Testis (tissue), 5 donors: ENCODE data around the gene CYP2J2. TPM values are rescaled to one million over a fixed set of nuclear protein-coding genes. Genes with fewer than 3 reads are reported as not detected.
"Not testable (repeated sequence)": the region's sequence is repeated elsewhere in the genome, so short reads cannot be mapped to it uniquely, and the experiment has no call there.

Experiments used
- DNase-seq: peaks from one replicate; pipeline ENCODE4 v3.0.0-alpha.2; 2019
- H3K27ac ChIP-seq, 2 donors: fragments of 200-600 bp; sonication (generic); one replicate each; pipeline ENCODE4 v1.5.1; 2019
- H3K27me3 ChIP-seq: fragments of 200-600 bp; sonication (generic); one replicate; pipeline ENCODE4 v1.5.1; 2019
- H3K36me3 ChIP-seq: fragments of 200-600 bp; sonication (generic); one replicate; pipeline ENCODE4 v1.5.1; 2017; ENCODE audit warnings: low read depth; ENCODE audit errors: missing control alignments
- H3K4me1 ChIP-seq: fragments of 200-600 bp; sonication (generic); one replicate; pipeline ENCODE4 v1.5.1; 2019
- H3K4me3 ChIP-seq, 2 donors: fragments of 200-600 bp; sonication (generic); one replicate each; pipeline ENCODE4 v1.5.1; 2017 to 2019
- H3K9me3 ChIP-seq: fragments of 200-600 bp; sonication (generic); one replicate; pipeline ENCODE4 v1.5.1; 2017
- POLR2A ChIP-seq: fragments of 450-650 bp; IDR thresholded peaks from one replicate; pipeline ENCODE4 v1.6.1; 2017; ENCODE audit warnings: antibody characterized with exemption, mild to moderate bottlenecking, moderate library complexity
- WGBS, 2 donors: methylation state at CpG; one replicate each; pipeline ENCODE4 v1.1.5; 2018; 5-methylcytosine and 5-hydroxymethylcytosine counted together
- intact Hi-C: fragments of 100-400 bp; cut with DNase I; formaldehyde crosslinking; loops from one replicate; pipeline ENCODE4 v1.15.1; 2023; ENCODE audit warnings: low total_unique reads
- long read RNA-seq, 2 donors: transcript quantifications; one replicate each; lab custom pipeline, GENCODE V29; 2026
- polyA plus RNA-seq: library from polyadenylated mRNA; stranded (reverse); fragments of 350-450 nt; fragmentation: Illumina TruSeq; extraction: RNeasy Lipid Tissue Mini Kit (QIAGEN cat#74804); gene quantifications from one replicate; pipeline ENCODE4 v1.2.3, GENCODE V29; 2014; ENCODE audit warnings: low read depth, low replicate concordance; ENCODE audit not compliant: insufficient read depth
- total RNA-seq, 2 donors: library from RNA; depleted of rRNA; stranded (reverse); fragments of >200 nt; gene quantifications; one replicate each; pipeline ENCODE4 v1.2.3, GENCODE V29; 2016
- TF ChIP-seq, protein P1 (sequence below), 3 experiments: fragments of 450-650 bp in 2 of 3; fragments of 200-600 bp in 1 of 3; sonication (generic) in 1 of 3; IDR thresholded peaks; one replicate each; pipeline ENCODE4 v1.5.1; 2016 to 2019; ENCODE audit warnings: antibody characterized with exemption in 3 of 3, mild to moderate bottlenecking in 2 of 3, moderate library complexity in 1 of 3

Gene CYP2J2, protein sequence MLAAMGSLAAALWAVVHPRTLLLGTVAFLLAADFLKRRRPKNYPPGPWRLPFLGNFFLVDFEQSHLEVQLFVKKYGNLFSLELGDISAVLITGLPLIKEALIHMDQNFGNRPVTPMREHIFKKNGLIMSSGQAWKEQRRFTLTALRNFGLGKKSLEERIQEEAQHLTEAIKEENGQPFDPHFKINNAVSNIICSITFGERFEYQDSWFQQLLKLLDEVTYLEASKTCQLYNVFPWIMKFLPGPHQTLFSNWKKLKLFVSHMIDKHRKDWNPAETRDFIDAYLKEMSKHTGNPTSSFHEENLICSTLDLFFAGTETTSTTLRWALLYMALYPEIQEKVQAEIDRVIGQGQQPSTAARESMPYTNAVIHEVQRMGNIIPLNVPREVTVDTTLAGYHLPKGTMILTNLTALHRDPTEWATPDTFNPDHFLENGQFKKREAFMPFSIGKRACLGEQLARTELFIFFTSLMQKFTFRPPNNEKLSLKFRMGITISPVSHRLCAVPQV
- total RNA-seq (1 to 10 TPM; 2.7 to 3.1 TPM), polyA plus RNA-seq (8.1 TPM)
- long read RNA-seq, donor 1, partial matches to known transcripts, result 0 of 1 reads
- long read RNA-seq, donor 1, other reads (novel, unspliced or antisense), result 0 of 1 reads
- long read RNA-seq, donor 2, result 0 reads

DNA sequence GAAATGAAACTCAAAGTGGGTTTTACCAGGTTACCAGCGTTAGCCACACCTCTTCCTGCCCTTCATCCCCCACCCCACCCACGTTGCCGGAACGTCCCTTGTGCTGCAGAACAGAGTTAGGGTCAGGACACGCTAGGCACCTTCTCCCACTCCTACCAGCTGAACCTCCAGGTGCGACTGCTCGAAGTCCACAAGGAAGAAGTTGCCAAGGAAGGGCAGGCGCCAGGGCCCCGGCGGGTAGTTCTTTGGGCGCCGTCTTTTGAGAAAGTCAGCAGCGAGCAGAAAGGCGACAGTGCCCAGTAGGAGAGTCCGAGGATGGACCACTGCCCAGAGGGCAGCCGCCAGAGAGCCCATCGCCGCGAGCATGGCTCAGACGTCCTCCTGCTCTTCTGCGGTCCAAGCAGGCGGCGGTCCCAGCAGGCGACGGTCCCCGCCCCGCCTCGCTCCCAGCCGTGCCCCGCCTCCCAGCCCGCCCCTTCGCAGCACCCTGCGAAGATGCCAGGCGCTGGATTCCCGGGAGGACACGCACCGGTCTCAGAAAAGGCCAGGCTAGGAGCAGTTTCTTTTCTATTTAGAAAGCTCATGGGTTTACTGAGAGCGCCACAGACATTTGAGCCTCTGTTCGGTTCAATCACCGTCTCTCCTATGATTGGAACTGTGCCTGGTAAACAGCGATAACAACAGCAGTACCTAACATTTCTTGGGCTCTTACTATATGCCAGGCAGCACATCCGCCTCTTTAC lies at the start of gene CYP2J2:
Gene CYP2J2, minus strand, starts transcription at position 393 of the 743 bp plus-strand sequence. Its CDS starts 27 bp downstream, at position 366.
- H3K27me3 ChIP-seq, result no peaks in the 10 kb centered on the region
- intact Hi-C loops, result no loop called here
- DNase-seq, result peak; percentile 63
- H3K27ac ChIP-seq, result no peak within 1 kb of the TSS
- WGBS, 2 donors, result 4 to 5% methylated on average over 21 to 42 of the region's 42 CpGs
- TF ChIP-seq, protein P1, sequence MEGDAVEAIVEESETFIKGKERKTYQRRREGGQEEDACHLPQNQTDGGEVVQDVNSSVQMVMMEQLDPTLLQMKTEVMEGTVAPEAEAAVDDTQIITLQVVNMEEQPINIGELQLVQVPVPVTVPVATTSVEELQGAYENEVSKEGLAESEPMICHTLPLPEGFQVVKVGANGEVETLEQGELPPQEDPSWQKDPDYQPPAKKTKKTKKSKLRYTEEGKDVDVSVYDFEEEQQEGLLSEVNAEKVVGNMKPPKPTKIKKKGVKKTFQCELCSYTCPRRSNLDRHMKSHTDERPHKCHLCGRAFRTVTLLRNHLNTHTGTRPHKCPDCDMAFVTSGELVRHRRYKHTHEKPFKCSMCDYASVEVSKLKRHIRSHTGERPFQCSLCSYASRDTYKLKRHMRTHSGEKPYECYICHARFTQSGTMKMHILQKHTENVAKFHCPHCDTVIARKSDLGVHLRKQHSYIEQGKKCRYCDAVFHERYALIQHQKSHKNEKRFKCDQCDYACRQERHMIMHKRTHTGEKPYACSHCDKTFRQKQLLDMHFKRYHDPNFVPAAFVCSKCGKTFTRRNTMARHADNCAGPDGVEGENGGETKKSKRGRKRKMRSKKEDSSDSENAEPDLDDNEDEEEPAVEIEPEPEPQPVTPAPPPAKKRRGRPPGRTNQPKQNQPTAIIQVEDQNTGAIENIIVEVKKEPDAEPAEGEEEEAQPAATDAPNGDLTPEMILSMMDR (IDR thresholded peaks at IDR 0.05), result no peak
- peak within 1 kb of the TSS; percentile 27 to 53 for H3K4me3 ChIP-seq
- H3K9me3 ChIP-seq, result no peaks in the 10 kb centered on the region
- no peaks in the 10 kb centered on the region for H3K36me3 ChIP-seq
- H3K4me1 ChIP-seq, result no peaks in the 10 kb centered on the region

DNA sequence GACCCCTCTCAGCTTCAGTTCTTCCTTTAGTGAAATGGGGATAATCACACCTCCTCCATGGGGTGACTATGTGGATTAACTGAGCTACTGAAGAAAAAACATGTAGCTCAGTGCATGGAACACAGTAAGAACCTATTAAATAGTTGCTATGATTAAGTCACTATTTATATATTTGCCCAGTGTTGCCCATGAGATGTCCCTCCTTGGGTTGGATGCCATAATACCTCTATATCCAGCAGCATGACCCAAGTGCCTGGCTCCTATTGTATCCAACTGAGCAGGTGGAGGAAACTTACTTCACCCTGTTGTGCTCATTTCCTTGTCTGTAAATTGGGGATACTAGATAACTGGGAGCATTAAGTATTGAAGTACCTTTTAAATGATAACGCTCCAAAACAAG lies 47.1 kb upstream of the CYP2J2 start:
- 94 to 95% methylated on average over 1 of the region's 1 CpG for WGBS, 2 donors
- Histone ChIP-seq H3K27ac (no peak overlapping the region), H3K27me3 (no peaks in the 10 kb centered on the region), H3K9me3 (no peaks in the 10 kb centered on the region), H3K36me3 (no peaks in the 10 kb centered on the region), H3K4me3 (no peak overlapping the region), H3K4me1 (no peaks in the 10 kb centered on the region)
- DNase-seq, result no peak
- intact Hi-C loops, result no loop called here
- TF ChIP-seq, protein P1 (IDR thresholded peaks at IDR 0.05), result no peak
- no peak for TF ChIP-seq POLR2A

DNA sequence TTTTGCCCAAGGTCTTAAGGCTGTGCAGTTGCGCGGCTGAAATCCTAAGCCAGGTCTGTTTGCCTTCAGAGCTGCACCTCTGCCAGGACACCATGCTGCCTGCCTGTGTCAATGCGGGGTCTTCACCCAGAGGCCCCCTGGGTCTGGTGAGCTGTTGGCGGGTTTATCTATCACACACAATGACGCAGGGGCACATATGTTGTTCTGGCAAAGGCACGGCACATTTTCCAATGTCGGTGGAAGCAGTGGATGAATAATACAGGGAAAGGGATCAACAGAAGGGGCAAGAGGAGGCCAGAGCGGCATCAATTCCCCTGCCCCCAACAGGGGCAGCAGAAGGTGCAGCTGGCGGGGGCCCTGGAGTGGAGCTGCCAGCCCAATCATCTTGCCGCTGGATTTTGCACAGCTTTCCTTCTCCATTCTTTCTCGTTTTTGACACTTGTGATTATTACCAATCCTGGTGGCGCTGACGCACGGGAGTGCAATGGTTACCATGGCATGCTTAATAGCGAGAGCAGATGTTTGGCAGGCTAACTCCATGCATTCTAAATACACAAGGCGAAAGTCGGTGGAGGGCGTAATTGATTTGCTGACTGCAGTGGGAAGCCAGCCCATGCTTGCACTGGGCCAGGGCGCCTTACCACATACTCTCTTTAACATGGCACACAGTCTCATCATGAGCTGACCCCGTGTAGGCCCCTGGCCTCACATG lies 45.8 kb upstream of the CYP2J2 start:
- H3K9me3 ChIP-seq, result no peaks in the 10 kb centered on the region
- H3K36me3 ChIP-seq, result no peaks in the 10 kb centered on the region
- no peak for DNase-seq
- TF ChIP-seq POLR2A, result no peak
- TF ChIP-seq, protein P1 (IDR thresholded peaks at IDR 0.05), result no peak
- 64 to 78% methylated on average over 19 to 20 of the region's 20 CpGs for WGBS, 2 donors
- H3K4me1 ChIP-seq, result no peaks in the 10 kb centered on the region
- H3K27ac ChIP-seq, result no peak overlapping the region
- intact Hi-C loops, result no loop called here
- H3K27me3 ChIP-seq, result no peaks in the 10 kb centered on the region
- peak overlapping the region in 1 of 2 donors; percentile 30 for H3K4me3 ChIP-seq

DNA sequence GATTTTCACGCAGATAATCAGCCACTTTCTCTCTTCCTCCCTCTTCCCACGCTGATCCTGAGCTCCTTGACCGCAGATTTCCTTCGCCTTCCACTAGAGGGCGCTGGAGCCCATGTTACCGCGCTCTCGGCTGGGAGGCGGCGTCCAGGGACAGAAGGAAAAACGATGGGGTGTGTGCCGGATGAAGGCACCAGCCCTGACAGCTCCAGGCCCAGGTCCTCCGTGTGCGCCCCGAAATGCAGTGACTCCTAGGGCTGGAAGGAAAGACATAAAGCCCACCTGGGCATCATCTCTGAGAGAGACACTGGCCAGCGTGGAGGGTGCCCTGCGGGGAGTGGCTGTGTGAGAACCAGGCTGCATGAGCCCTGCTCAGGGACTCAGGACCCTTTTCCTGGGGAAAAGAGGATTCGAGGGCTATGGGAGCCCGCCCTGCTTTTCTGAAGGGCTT lies 44.9 kb upstream of the CYP2J2 start:
- Histone ChIP-seq H3K4me1 (no peaks in the 10 kb centered on the region), H3K9me3 (no peaks in the 10 kb centered on the region), H3K4me3 (peak overlapping the region in 1 of 2 donors; percentile 30), H3K36me3 (no peaks in the 10 kb centered on the region), H3K27me3 (no peaks in the 10 kb centered on the region), H3K27ac (no peak overlapping the region)
- 8 to 10% methylated on average over 18 to 19 of the region's 19 CpGs for WGBS, 2 donors
- intact Hi-C loops, result no loop called here
- TF ChIP-seq, protein P1 (IDR thresholded peaks at IDR 0.05), result peak; percentile 80 to 91 (median 84)
- TF ChIP-seq POLR2A, result no peak
- peak; percentile 83 for DNase-seq

DNA sequence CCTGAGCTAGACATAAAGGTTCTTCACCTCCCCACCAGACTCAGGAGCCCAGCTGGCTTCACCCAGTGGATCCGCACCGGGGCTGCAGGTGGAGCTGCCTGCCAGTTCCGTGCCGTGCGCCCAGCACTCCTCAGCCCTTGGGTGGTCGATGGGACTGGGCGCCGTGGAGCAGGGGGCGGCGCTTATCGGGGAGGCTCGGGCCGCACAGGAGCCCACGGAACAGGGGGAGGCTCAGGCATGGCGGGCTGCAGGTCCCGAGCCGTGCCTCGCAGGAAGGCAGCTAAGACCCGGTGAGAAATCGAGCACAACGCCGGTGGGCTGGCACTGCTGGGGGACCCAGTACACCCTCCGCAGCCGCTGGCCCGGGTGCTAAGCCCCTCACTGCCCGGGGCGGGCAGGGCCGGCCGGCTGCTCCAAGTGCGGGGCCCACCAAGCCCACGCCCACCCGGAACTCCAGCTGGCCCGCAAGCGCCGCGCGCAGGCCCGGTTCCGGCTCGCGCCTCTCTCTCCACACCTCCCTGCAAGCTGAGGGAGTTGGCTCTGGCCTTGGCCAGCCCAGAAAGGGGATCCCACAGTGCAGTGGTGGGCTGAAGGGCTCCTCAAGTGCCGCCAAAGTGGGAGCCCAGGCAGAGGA lies 43.1 kb upstream of the CYP2J2 start:
- DNase-seq, H3K36me3 ChIP-seq, H3K4me1 ChIP-seq, H3K9me3 ChIP-seq, H3K27ac ChIP-seq, H3K27me3 ChIP-seq, intact Hi-C loops: not testable (repeated sequence)
- WGBS, 2 donors, result 92% methylated on average over 37 of the region's 42 CpGs; no CpG with 5 or more reads in 1 of the 2 donors
- peak overlapping the region; percentile 21 to 33 for H3K4me3 ChIP-seq

DNA sequence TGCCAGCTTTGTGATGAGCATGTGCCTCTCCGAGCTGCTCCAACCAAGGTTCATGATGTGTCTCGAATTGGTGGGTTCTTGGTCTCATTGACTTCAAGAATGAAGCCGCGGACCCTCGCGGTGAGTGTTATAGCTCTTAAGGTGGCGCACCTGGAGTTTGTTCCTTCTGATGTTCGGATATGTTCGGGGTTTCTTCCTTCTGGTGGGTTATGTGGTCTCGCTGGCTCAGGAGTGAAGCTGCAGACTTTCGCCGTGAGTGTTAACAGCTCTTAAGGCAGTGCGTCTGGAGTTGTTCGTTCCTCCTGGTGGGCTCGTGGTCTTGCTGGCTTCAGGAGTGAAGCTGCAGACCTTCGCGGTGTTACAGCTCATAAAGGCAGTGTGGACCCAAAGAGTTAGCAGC lies 42.2 kb upstream of the CYP2J2 start:
- H3K27ac ChIP-seq, H3K9me3 ChIP-seq, DNase-seq, H3K4me1 ChIP-seq, H3K36me3 ChIP-seq, H3K27me3 ChIP-seq, intact Hi-C loops: not testable (repeated sequence)
- H3K4me3 ChIP-seq, result peak overlapping the region in 1 of 2 donors; percentile 33
- 70 to 76% methylated on average over 17 of the region's 17 CpGs for WGBS, 2 donors
